Thyroid gland (tissue), 4 donors: ENCODE data around the gene NAP1L3.

Source experiments
- CTCF ChIP-seq, 6 experiments: fragments of 200-600 bp in 3 of 6; fragments of 450-650 bp in 3 of 6; sonication (generic) in 3 of 6; IDR thresholded peaks; one replicate each; pipeline ENCODE4 v1.5.1; 2016 to 2019; ENCODE audit warnings: antibody characterized with exemption in 6 of 6, mild to moderate bottlenecking in 2 of 6, inconsistent platforms in 1 of 6, moderate library complexity in 1 of 6
- POLR2A ChIP-seq, 2 donors: fragments of 450-650 bp; IDR thresholded peaks; one replicate each; pipeline ENCODE4 v1.6.1; 2017; ENCODE audit warnings: antibody characterized with exemption in 2 of 2, mild to moderate bottlenecking in 2 of 2, moderate library complexity in 1 of 2

GRCh38 chrX:93703701-93704100, 30.3 kb upstream of the NAP1L3 start:
- TF ChIP-seq POLR2A (IDR thresholded peaks at IDR 0.05) (no peak), CTCF (IDR thresholded peaks at IDR 0.05) (no peak)
